Type B pancreatic cell (in vitro differentiated cells): ENCODE results near the gene IMMP2L. TPM values are rescaled to one million over a fixed set of nuclear protein-coding genes. Genes with fewer than 3 reads are reported as not detected.
"Not testable (repeated sequence)": the region's sequence is repeated elsewhere in the genome, so short reads cannot be mapped to it uniquely, and the experiment has no call there.

Experiments
- DNase-seq: peaks from one replicate; pipeline ENCODE4 v3.0.0; 2021; ENCODE audit warnings: mixed read lengths; ENCODE audit not compliant: unreplicated experiment; ENCODE audit errors: extremely low spot score
- H3K27ac Mint-ChIP-seq: 2 replicates; pipeline ENCODE4 v1.8.0; 2021; ENCODE audit warnings: mild to moderate bottlenecking, mixed read lengths
- H3K27me3 Mint-ChIP-seq: 2 replicates; pipeline ENCODE4 v1.8.0; 2021; ENCODE audit warnings: mixed read lengths
- H3K36me3 Mint-ChIP-seq: 2 replicates; pipeline ENCODE4 v1.8.0; 2021; ENCODE audit warnings: mixed read lengths
- H3K4me1 Mint-ChIP-seq: one replicate; pipeline ENCODE4 v1.8.0; 2021; ENCODE audit warnings: mixed read lengths; ENCODE audit not compliant: unreplicated experiment
- H3K4me3 Mint-ChIP-seq: 2 replicates; pipeline ENCODE4 v1.8.0; 2021; ENCODE audit warnings: mild to moderate bottlenecking, mixed read lengths
- H3K9me3 Mint-ChIP-seq: 2 replicates; pipeline ENCODE4 v1.8.0; 2021; ENCODE audit warnings: mixed read lengths
- total RNA-seq: library from RNA; stranded (reverse); gene quantifications from 2 replicates; pipeline ENCODE4 v1.2.1, GENCODE V29; 2021; ENCODE audit warnings: low replicate concordance
- TF ChIP-seq, protein P1 (sequence below): fragments of 200-600 bp; sonication (generic); conservative IDR thresholded peaks from 2 replicates; pipeline ENCODE4 v1.5.0; 2021; ENCODE audit warnings: antibody characterized with exemption, mild to moderate bottlenecking

IMMP2L gene
- total RNA-seq, 1 donor from 2014 or later, result 23.0 TPM

DNA sequence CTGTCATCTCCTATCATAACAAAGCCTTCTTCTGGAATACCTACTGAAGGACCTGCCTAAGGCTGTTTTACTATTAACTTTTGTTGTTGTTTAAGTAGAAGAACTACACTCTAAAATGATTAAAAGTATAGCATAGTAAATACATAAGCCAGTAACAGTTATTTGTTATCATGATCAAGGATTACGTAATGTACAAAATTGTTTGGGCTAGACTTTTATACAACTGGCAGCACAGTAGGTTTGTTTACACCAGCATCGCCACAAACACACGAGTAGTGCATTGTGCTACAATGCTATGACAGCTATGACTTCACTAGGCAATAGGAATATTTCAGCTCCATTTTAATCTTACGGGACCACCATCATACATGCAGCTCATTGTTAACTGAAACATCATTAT lies 302.3 kb downstream of the IMMP2L start:
- Mint-ChIP-seq H3K27me3 (no peaks in the 10 kb centered on the region), H3K36me3 (no peaks in the 10 kb centered on the region), H3K4me3 (no peak overlapping the region), H3K27ac (no peak overlapping the region), H3K9me3 (no peaks in the 10 kb centered on the region), H3K4me1 (peaks cover 4% of the 10 kb centered on the region)
- no peak for DNase-seq
- TF ChIP-seq, protein P1, sequence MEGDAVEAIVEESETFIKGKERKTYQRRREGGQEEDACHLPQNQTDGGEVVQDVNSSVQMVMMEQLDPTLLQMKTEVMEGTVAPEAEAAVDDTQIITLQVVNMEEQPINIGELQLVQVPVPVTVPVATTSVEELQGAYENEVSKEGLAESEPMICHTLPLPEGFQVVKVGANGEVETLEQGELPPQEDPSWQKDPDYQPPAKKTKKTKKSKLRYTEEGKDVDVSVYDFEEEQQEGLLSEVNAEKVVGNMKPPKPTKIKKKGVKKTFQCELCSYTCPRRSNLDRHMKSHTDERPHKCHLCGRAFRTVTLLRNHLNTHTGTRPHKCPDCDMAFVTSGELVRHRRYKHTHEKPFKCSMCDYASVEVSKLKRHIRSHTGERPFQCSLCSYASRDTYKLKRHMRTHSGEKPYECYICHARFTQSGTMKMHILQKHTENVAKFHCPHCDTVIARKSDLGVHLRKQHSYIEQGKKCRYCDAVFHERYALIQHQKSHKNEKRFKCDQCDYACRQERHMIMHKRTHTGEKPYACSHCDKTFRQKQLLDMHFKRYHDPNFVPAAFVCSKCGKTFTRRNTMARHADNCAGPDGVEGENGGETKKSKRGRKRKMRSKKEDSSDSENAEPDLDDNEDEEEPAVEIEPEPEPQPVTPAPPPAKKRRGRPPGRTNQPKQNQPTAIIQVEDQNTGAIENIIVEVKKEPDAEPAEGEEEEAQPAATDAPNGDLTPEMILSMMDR, result no peak

DNA sequence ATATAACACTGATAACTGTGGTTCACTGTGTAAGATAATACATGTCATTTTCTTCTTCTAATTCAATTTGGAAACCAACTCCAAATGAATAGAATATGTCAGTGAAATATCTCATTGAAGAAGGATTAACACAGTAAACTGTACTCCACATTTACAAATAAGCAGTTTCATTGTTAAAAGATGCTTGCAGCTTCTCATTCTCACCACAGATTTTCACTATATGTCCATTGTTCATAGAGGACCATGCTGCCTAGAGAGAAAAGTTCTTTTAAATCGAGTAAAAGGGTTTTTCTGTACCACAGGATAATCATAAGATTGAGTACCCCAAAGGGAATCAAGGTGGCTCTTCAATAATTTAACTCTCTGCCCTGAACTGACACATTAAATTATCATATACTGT lies 305.9 kb downstream of the IMMP2L start:
- no peak overlapping the region for H3K4me3 Mint-ChIP-seq
- H3K27ac Mint-ChIP-seq, result no peak overlapping the region
- no peaks in the 10 kb centered on the region for H3K36me3 Mint-ChIP-seq
- no peaks in the 10 kb centered on the region for H3K9me3 Mint-ChIP-seq
- TF ChIP-seq, protein P1, result no peak
- H3K27me3 Mint-ChIP-seq, result no peaks in the 10 kb centered on the region
- peaks cover 8% of the 10 kb centered on the region for H3K4me1 Mint-ChIP-seq
- no peak for DNase-seq

DNA sequence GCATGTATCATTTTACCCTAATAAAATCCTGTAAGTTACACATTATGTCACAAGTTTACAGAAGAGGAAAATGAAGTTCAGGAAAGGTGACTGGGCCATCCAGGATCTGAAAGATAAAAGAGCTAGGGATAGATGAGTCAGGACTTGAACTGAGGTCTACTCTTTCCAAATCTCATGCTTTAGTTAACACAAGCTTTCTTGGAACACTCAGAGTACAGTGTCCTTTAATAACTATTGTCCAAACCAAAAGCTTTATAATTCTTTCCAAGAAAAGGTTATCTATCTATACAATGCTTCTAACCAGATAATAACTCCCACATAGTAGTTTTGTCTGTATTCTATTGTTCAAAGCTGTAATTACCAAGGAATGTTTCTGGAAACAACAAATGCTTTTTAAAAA lies 306.7 kb downstream of the IMMP2L start:
- Mint-ChIP-seq H3K4me3 (no peak overlapping the region), H3K4me1 (peaks cover 8% of the 10 kb centered on the region), H3K9me3 (no peaks in the 10 kb centered on the region), H3K27me3 (no peaks in the 10 kb centered on the region), H3K36me3 (no peaks in the 10 kb centered on the region), H3K27ac (no peak overlapping the region)
- TF ChIP-seq, protein P1, result no peak
- no peak for DNase-seq

DNA sequence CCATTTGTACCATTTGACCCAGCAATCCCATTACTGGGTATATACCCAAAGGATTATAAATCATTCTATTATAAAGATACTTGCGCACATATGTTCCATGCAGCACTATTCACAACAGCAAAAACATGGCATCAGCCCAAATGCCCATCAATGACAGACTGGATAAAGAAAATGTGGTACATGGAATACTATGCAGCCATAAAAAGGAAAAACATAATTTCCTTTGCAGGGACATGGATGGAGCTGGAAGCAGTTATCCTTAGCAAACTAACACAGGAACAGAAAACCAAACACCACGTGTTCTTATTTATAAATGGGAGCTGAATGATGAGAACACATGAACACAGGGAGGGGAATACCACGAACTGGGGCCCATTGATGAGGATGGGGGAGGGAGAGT lies 310.9 kb downstream of the IMMP2L start:
- H3K36me3 Mint-ChIP-seq, H3K4me3 Mint-ChIP-seq, H3K4me1 Mint-ChIP-seq, DNase-seq, H3K27ac Mint-ChIP-seq, H3K27me3 Mint-ChIP-seq: not testable (repeated sequence)
- peaks cover 11% of the 10 kb centered on the region for H3K9me3 Mint-ChIP-seq

DNA sequence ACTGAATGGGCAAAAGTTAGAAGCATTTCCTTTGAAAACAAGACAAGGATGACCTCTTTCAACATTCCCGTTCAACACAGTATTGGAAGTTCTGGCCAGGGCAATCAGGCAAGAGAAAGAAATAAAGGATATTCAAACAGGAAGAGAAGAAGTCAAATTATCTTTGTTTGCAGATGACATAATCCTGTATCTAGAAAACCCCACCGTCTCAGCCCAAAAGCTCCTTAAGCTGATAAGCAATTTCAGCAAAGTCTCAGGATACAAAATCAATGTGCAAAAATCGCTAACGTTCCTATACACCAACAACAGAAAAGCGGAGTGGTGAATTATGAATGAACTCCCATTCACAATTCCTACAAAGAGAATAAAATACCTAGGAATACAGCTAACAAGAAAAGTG lies 312.5 kb downstream of the IMMP2L start:
- not testable (repeated sequence) for H3K36me3 Mint-ChIP-seq, H3K27me3 Mint-ChIP-seq, H3K4me1 Mint-ChIP-seq, H3K27ac Mint-ChIP-seq, H3K4me3 Mint-ChIP-seq, DNase-seq
- peaks cover 11% of the 10 kb centered on the region for H3K9me3 Mint-ChIP-seq

DNA sequence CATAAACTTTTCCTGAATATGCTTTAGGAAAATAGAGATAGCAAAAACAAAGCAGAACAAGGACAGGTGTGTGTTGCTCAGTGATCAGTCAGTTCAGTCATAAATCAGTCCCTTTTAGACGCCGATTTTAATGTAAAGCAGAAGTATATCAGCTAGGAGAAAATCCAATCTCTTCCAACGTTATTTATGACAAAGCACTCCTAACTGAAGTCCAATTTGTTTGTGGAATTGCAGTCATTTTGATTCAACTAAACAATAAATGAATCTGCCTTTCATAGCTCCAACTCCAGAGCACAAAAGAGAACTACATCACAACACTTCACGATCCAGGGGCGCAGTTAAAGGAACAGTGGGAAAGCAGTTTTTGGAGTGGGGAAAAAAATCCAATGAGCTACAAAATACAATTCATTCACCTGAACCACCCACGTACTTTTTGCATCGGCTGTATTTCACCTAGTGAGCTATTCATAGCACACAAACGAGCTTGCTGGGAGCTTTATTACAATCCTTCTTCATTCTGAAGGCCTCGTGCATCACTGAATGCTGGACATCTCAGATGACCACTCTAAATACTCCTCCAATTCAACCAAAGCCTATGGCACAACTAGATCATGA lies 320.0 kb downstream of the IMMP2L start:
- Mint-ChIP-seq H3K27me3 (no peaks in the 10 kb centered on the region), H3K9me3 (no peaks in the 10 kb centered on the region), H3K4me3 (no peak overlapping the region), H3K36me3 (no peaks in the 10 kb centered on the region), H3K27ac (no peak overlapping the region), H3K4me1 (peaks cover 9% of the 10 kb centered on the region)
- no peak for DNase-seq
- TF ChIP-seq, protein P1, result no peak

DNA sequence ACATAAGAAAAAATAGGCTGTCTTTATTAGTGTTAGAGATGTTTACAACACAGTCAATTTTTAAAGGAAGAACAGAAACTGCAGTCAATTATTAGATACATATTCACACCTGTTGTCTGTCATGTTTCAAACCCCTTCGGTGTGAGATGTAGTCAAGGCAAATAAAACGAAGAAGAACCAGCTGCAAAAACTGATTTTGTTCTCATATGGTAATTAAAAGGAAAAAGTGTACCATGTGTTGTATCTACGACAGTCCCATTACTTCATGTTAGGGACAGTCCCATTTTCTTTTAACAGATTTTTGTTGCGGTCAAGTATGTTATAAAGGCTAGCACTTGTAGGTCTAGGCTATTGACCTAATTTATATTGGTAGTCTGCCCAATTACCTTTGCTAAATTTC lies 321.9 kb downstream of the IMMP2L start:
- Mint-ChIP-seq H3K4me1 (peaks cover 9% of the 10 kb centered on the region), H3K9me3 (peaks cover 5% of the 10 kb centered on the region), H3K27me3 (no peaks in the 10 kb centered on the region), H3K36me3 (no peaks in the 10 kb centered on the region), H3K27ac (no peak overlapping the region), H3K4me3 (no peak overlapping the region)
- TF ChIP-seq, protein P1, result no peak
- no peak for DNase-seq
